Glomerular endothelial cell (primary cell): ENCODE data around the gene TMEM87B. TPM values are rescaled to one million over a fixed set of nuclear protein-coding genes. Genes with fewer than 3 reads are reported as not detected.
"Not testable (repeated sequence)": the region's sequence is repeated elsewhere in the genome, so short reads cannot be mapped to it uniquely, and the experiment has no call there.

Experiments used
- DNase-seq: peaks from one replicate; pipeline ENCODE4 v3.0.0-alpha.2; 2011; ENCODE audit warnings: low read depth, low spot score; ENCODE audit errors: extremely low read depth
- total RNA-seq: library from RNA; depleted of rRNA; stranded (reverse); fragments of >200 nt; gene quantifications from 2 replicates; pipeline ENCODE4 v1.2.3, GENCODE V29; 2015

The TMEM87B gene
- total RNA-seq, 1 donor from 2014 or later, result 23.6 TPM

GRCh38 chr2:112113354-112113753, 58.3 kb downstream of the TMEM87B start:
- not testable (repeated sequence) for DNase-seq

GRCh38 chr2:112118148-112118547, 63.1 kb downstream of the TMEM87B start:
- no peak for DNase-seq

GRCh38 chr2:112121682-112122254, 66.7 kb downstream of the TMEM87B start:
- DNase-seq, result peak; percentile 42

- no peak for DNase-seq
Observed at GRCh38 chr2:112129060-112129459, 74.0 kb downstream of the TMEM87B start.

GRCh38 chr2:112133344-112133743, 78.3 kb downstream of the TMEM87B start:
- DNase-seq, result no peak

GRCh38 chr2:112134120-112134519, 79.1 kb downstream of the TMEM87B start:
- no peak for DNase-seq

GRCh38 chr2:112136096-112136495, 81.0 kb downstream of the TMEM87B start:
- no peak for DNase-seq

- DNase-seq, result no peak
Observed at GRCh38 chr2:112137516-112138158, 82.6 kb downstream of the TMEM87B start.

- no peak for DNase-seq
Observed at GRCh38 chr2:112138159-112139032, 83.3 kb downstream of the TMEM87B start, which contains the start of gene FBLN7. Gene FBLN7 (plus strand): TSS chr2:112138385. CDS start chr2:112138656, 271 bp downstream.

- DNase-seq, result not testable (repeated sequence)
Observed at GRCh38 chr2:112139033-112139614, 84.1 kb downstream of the TMEM87B start.

GRCh38 chr2:112139661-112140204, 84.7 kb downstream of the TMEM87B start:
- DNase-seq, result not testable (repeated sequence)

GRCh38 chr2:112140205-112140802, 85.2 kb downstream of the TMEM87B start:
- no peak for DNase-seq

- DNase-seq, result no peak
Observed at GRCh38 chr2:112140899-112141625, 86.0 kb downstream of the TMEM87B start.

- DNase-seq, result no peak
Observed at GRCh38 chr2:112141626-112142007, 86.5 kb downstream of the TMEM87B start.

- DNase-seq, result no peak
Observed at GRCh38 chr2:112142525-112143078, 87.5 kb downstream of the TMEM87B start.

GRCh38 chr2:112143150-112143549, 88.1 kb downstream of the TMEM87B start:
- no peak for DNase-seq

GRCh38 chr2:112144966-112145365, 89.9 kb downstream of the TMEM87B start:
- DNase-seq, result no peak

- DNase-seq, result no peak
Observed at GRCh38 chr2:112147382-112148168, 92.5 kb downstream of the TMEM87B start.

GRCh38 chr2:112148477-112148876, 93.4 kb downstream of the TMEM87B start:
- no peak for DNase-seq
